NCI-H1417 (cell line): ENCODE measurements around the gene SELENON.

Experiments
- DNase-seq, 3 experiments: peaks; one replicate each; lab custom pipeline; 2025; lab: John Stamatoyannopoulos, UW

The SELENON gene

GRCh38 chr1:25770541-25771220, 29.3 kb upstream of the SELENON start:
- no peak for DNase-seq

DNA sequence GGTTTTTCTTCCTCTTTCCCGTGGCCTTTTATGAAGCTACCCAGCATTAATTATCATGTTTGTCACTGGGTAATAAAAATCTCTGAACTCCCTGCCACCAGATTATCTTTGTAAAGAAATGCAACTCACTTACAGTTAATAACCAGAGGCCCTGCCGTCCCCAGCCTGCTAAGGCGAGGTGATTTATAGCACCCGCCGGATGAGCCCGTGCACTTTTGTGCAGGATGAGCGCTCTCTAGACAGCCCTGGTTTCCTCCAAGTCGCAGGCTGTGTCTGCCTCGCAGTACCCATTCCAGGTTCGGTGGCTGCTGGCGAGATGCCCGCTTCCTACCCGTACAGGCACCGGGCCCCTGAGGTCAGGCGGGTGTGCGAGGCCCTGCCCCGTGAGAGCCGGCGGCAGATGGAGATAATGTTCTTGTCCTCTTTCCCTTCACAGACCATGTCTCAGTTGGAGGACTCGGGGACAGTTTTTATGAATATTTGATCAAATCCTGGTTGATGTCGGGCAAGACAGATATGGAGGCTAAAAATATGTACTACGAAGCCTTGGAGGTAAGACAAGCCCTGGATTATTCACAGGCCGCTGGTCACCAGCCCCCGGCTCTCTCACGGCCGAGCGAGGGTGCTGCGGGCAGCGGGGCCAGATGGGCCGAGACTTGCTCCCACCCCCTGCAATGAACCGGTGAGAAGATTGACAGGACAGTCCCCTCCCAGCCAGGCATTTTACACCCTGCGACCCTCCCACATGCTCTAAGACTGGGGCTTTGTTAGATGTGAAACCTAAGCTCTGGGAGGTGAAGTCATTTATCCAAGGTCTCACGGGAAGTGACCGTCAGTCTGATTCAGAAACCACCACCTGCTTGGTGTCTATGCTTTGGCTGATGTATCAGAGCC, 28.5 kb upstream of the SELENON start:
- DNase-seq: peak; percentile 53 to 82 (median 64)

DNA sequence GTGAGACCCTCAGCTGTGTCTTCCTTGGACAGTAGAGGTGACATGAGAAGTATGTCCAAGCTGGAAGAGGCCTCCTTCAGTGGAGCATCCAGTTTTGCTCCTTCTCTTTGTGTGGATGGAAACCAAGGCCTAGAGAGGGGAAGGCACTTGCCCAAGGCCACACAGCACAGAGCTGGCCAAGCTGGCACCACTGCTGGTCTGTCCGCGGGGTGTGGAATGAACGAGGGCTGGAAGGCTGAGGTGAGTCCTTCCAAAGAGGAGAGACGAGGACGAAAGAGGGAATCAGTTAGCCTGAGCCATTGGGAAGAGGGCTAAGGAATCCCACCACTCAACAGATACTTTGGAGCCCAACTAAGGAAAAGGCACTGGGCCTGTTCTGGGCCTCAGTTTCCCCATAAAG, 27.8 kb upstream of the SELENON start:
- DNase-seq: no peak

GRCh38 chr1:25772692-25773245, 27.2 kb upstream of the SELENON start:
- DNase-seq: no peak

- DNase-seq: peak in 2 of 3 experiments; percentile 30 to 68
Measured at GRCh38 chr1:25773441-25774125, 26.4 kb upstream of the SELENON start.

- no peak for DNase-seq
Measured at GRCh38 chr1:25774206-25774803, 25.7 kb upstream of the SELENON start.

- DNase-seq: peak; percentile 50 to 90 (median 70)
Measured at GRCh38 chr1:25774921-25775771, 24.8 kb upstream of the SELENON start.

- DNase-seq: peak in 1 of 3 experiments; percentile 5
Measured at GRCh38 chr1:25779388-25779787, 20.6 kb upstream of the SELENON start.

DNA sequence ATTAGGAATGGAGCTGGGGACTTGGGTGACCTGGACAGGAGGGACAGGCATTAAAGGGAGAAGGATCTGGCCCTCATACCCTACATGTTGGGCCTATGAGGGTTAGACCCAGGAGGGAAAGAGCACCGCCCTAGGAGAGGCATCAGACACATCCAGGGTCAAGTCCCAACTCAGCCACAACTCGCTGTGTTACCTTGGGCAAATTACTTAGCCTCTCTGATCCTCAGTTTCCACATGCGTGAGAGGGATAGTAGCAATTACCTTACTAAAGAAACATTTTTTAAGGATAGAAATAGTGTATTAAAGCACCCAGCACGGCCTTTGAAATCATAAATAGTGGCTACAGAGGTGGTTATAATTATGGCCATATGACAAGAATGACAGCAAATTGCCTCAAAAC, 20.1 kb upstream of the SELENON start:
- no peak for DNase-seq

GRCh38 chr1:25780318-25781129, 19.5 kb upstream of the SELENON start:
- peak in 1 of 3 experiments; percentile 41 for DNase-seq

DNA sequence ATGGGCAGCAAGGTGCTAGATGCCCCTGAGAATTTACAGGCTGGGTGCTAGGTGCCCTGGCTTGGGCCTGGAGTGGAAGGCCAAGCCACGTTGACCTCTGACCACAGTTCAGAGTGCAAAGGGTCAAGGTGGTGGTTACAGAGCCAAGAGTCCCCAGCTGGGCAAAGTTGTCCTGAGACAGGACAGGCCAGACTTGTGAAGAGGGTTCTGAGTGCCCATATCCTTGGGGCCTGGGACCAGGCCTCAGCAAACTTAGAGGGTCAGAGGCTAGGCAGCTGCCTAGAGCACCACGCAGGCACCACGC, 18.9 kb upstream of the SELENON start:
- no peak for DNase-seq

DNA sequence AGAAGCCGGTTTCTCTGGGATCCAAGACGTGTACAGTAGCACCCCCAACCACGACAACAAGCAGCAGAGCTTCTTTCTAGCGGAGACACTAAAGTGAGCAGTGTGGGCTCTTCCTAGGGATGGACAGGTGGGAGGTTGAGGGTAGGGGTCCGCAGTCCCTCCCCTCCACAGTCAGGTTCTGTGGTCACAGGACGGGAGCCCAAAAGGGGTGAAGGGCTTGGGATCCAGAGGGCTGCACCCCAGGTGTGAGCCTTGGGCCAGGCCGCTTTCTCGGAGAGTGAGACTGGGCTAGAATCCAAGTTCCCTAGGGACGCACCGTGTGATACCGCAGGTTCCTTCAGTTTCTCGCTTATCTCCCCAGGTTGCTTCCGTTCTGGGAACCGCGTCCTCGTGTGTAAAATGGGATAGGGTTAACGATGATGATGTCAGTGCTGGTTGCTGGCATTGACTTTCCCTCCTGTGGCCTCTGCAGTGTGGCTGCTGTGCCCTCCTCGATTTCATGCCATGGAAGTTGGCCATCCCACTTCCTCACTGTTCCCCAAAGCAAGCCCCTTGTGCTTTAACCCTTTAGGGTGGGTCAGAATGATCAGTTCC, 17.3 kb upstream of the SELENON start:
- no peak for DNase-seq

DNA sequence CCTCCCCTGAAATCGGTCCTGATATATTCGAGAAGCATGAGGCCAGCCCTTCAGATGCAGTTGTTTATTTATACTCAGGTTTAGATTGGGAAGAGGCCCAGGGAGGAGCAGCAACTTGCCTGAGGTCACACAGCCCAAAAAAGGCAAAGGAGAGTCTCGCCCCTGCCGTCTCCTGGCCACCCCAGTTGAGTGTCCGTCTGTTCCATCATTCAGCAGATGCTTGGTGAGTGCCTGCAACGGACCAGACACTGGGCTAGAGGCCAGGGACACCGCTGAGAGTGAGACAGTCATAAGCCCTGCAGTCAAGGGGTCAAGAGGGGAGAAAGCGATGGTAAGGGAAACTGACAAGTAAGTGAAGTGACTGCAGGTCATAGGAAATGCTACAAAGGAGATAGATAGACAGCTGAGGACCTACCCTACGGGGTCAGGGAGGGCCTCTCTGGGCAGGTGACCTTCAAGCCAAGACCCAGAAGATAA, 15.4 kb upstream of the SELENON start:
- no peak for DNase-seq

DNA sequence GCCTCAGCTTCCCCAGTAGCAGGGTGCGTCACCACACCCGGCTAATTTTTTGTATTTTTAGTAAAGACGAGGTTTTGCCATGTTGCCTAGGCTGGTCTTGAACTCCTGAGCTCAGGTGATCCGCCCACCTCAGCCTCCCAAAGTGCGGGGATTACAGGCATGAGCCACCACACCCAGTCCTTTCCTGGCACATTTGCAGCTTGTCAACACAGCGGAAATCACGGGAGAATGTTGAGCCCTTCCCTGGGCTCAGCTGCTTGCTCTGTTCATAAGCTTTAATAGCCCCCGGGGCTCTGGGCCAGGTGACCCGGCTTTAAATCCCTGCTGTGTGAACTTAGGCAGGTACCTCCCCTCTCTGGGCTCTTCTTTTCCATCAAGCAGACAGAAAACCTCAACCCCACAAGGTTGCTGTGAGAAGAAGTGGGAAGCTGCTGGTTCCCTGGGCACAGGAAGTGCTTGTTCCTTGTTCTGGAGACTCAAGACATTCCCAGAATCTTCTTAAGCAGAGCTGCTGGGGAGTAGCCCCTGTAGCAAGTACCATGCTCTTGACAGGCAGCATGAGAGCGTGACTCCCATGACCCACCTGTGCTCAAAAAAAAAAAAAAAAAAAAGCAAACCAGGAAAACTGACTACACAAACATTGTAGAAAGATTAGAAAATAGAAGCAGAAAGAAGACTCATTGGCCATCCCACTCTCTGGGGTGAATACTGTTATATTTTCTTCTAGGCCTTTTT, 14.5 kb upstream of the SELENON start:
- no peak for DNase-seq

- peak in 1 of 3 experiments; percentile 16 for DNase-seq
Measured at GRCh38 chr1:25786887-25787759, 12.9 kb upstream of the SELENON start.

DNA sequence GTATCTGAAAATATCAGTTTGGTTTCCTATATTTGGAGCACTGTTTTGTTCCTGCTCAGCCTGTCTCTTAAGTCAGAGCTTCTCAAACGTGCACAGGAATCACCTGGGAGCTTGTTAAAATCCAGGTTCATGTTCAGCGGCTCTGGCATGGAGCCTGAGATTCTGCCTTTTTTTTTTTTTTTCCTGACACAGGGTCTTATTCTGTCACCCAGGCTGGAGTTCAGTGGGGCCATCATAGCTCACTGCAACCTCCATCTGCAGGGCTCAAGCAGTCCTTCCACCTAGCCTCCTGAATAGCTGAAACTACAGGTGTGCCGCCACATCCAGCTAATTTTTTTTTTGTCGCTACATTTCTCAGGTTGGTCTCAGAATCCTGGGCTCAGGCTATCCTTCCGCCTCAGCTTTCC, 12.2 kb upstream of the SELENON start:
- DNase-seq: no peak

DNA sequence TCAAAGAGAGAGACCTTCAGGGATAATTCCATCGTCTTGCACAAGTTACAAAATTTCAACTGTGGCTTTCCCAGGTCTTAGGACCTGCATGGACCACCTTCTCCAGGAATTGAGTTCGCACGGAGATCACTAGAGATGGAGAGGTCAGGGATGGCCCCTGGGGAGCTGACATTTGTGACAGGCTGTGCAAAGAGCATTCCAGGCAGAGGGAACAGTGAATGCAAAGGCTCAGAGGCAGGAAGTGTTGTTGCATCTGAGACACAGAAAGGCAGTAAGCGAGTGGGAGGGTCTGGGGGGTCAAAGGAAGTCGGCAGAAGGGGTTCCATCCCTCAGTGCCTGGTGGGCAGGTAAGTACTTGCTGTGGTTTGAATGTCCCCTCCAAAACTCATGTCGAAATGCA, 9.5 kb upstream of the SELENON start:
- no peak for DNase-seq

GRCh38 chr1:25792115-25792514, 7.9 kb upstream of the SELENON start:
- no peak for DNase-seq
